Measurements from ENCODE around the gene UTP25. TPM values are rescaled to one million over a fixed set of nuclear protein-coding genes. Genes with fewer than 3 reads are reported as not detected.

The UTP25 gene
- total RNA-seq, 1 experiment from 2014 or later, result 4.8 TPM

DNA sequence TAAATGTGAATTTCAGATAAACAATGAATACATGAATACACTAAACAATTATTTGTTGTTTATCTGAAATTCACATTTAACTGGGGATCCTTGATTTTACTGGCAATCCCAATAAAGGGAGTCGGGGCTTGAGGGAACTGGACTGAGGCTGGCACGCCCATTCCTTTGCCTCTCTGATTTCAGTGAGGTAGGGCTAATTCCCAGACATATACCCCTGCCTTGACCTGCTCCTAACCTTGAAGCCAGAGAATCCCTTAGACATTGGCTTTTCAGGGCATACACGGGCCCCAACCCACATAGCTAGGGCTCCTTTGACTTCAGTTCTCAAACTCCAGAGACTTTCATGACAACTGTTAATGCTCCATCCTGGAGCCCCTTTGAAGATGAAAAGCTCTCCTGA is 10.8 kb upstream of the UTP25 start:
- Mint-ChIP-seq H3K27ac (no peak overlapping the region), H3K27me3 (ENCODE audit: low read depth) (peaks cover 25% of the 10 kb centered on the region), H3K36me3 (no peaks in the 10 kb centered on the region), H3K9me3 (no peaks in the 10 kb centered on the region), H3K4me1 (no peaks in the 10 kb centered on the region; the same call in 1 of the 2 replicates), H3K4me3 (no peak overlapping the region)
- DNase-seq (ENCODE audit: low spot score) (no peak), ATAC-seq (no peak)
- CTCF ChIA-PET, result interaction anchor here (2.4 to 3.2 kb wide), 2 partner anchors 11 kb away, joined by 7 to 13 read pairs; partner anchors contain the start of genes IRF6 and UTP25
- TF ChIP-seq IRF2 (CRISPR knock-in tag; IDR thresholded peaks at IDR 0.05; ENCODE audit: borderline replicate concordance, low read depth) (no peak), ELF4 (CRISPR knock-in tag; IDR thresholded peaks at IDR 0.05; ENCODE audit: low read depth) (no peak), GTF2I (CRISPR knock-in tag; conservative IDR thresholded peaks at IDR 0.05) (no peak)
- TF ChIP-seq, protein P1, sequence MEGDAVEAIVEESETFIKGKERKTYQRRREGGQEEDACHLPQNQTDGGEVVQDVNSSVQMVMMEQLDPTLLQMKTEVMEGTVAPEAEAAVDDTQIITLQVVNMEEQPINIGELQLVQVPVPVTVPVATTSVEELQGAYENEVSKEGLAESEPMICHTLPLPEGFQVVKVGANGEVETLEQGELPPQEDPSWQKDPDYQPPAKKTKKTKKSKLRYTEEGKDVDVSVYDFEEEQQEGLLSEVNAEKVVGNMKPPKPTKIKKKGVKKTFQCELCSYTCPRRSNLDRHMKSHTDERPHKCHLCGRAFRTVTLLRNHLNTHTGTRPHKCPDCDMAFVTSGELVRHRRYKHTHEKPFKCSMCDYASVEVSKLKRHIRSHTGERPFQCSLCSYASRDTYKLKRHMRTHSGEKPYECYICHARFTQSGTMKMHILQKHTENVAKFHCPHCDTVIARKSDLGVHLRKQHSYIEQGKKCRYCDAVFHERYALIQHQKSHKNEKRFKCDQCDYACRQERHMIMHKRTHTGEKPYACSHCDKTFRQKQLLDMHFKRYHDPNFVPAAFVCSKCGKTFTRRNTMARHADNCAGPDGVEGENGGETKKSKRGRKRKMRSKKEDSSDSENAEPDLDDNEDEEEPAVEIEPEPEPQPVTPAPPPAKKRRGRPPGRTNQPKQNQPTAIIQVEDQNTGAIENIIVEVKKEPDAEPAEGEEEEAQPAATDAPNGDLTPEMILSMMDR (IDR thresholded peaks at IDR 0.05), result no peak
- TF ChIP-seq, protein P2, sequence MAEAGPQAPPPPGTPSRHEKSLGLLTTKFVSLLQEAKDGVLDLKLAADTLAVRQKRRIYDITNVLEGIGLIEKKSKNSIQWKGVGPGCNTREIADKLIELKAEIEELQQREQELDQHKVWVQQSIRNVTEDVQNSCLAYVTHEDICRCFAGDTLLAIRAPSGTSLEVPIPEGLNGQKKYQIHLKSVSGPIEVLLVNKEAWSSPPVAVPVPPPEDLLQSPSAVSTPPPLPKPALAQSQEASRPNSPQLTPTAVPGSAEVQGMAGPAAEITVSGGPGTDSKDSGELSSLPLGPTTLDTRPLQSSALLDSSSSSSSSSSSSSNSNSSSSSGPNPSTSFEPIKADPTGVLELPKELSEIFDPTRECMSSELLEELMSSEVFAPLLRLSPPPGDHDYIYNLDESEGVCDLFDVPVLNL (CRISPR knock-in tag; IDR thresholded peaks at IDR 0.05; ENCODE audit: borderline replicate concordance, low read depth), result no peak
- TF ChIP-seq, protein P3, sequence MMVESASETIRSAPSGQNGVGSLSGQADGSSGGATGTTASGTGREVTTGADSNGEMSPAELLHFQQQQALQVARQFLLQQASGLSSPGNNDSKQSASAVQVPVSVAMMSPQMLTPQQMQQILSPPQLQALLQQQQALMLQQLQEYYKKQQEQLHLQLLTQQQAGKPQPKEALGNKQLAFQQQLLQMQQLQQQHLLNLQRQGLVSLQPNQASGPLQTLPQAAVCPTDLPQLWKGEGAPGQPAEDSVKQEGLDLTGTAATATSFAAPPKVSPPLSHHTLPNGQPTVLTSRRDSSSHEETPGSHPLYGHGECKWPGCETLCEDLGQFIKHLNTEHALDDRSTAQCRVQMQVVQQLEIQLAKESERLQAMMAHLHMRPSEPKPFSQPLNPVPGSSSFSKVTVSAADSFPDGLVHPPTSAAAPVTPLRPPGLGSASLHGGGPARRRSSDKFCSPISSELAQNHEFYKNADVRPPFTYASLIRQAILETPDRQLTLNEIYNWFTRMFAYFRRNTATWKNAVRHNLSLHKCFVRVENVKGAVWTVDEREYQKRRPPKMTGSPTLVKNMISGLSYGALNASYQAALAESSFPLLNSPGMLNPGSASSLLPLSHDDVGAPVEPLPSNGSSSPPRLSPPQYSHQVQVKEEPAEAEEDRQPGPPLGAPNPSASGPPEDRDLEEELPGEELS (CRISPR knock-in tag; IDR thresholded peaks at IDR 0.05), result no peak
- POLR2A ChIA-PET, result interaction anchor here (2.6 kb wide), 1 partner anchor 11 kb away, joined by 8 read pairs; the partner anchor contains the start of gene IRF6

DNA sequence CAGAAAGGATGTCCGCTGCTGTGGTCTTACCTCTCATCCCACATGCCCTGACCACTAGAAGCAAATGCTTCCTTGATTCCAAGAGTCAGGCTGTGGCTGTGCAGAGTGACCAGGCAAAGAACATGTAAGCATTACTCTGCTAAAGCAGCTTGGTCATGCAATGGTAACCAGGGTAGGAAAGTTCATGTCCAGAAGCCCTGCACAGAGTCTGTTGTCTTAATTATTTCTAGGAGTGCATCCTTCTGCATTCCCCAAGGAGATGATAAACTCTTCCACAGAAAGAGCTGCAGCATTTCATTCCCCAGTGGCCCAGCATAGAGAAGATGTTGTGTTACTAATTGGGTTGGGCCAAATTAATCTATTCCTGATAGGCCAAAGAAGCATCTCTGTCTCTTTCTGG is 10.1 kb upstream of the UTP25 start:
- POLR2A ChIA-PET, result no interaction called here
- TF ChIP-seq, protein P4, sequence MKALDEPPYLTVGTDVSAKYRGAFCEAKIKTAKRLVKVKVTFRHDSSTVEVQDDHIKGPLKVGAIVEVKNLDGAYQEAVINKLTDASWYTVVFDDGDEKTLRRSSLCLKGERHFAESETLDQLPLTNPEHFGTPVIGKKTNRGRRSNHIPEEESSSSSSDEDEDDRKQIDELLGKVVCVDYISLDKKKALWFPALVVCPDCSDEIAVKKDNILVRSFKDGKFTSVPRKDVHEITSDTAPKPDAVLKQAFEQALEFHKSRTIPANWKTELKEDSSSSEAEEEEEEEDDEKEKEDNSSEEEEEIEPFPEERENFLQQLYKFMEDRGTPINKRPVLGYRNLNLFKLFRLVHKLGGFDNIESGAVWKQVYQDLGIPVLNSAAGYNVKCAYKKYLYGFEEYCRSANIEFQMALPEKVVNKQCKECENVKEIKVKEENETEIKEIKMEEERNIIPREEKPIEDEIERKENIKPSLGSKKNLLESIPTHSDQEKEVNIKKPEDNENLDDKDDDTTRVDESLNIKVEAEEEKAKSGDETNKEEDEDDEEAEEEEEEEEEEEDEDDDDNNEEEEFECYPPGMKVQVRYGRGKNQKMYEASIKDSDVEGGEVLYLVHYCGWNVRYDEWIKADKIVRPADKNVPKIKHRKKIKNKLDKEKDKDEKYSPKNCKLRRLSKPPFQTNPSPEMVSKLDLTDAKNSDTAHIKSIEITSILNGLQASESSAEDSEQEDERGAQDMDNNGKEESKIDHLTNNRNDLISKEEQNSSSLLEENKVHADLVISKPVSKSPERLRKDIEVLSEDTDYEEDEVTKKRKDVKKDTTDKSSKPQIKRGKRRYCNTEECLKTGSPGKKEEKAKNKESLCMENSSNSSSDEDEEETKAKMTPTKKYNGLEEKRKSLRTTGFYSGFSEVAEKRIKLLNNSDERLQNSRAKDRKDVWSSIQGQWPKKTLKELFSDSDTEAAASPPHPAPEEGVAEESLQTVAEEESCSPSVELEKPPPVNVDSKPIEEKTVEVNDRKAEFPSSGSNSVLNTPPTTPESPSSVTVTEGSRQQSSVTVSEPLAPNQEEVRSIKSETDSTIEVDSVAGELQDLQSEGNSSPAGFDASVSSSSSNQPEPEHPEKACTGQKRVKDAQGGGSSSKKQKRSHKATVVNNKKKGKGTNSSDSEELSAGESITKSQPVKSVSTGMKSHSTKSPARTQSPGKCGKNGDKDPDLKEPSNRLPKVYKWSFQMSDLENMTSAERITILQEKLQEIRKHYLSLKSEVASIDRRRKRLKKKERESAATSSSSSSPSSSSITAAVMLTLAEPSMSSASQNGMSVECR (CRISPR knock-in tag; IDR thresholded peaks at IDR 0.05; ENCODE audit: borderline replicate concordance), result no peak
- no peak for TF ChIP-seq ZNF416 (CRISPR knock-in tag; IDR thresholded peaks at IDR 0.05)
- TF ChIP-seq ZNF219 (CRISPR knock-in tag; IDR thresholded peaks at IDR 0.05; ENCODE audit: borderline replicate concordance), result no peak
- TF ChIP-seq, protein P5, sequence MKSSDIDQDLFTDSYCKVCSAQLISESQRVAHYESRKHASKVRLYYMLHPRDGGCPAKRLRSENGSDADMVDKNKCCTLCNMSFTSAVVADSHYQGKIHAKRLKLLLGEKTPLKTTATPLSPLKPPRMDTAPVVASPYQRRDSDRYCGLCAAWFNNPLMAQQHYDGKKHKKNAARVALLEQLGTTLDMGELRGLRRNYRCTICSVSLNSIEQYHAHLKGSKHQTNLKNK (CRISPR knock-in tag; IDR thresholded peaks at IDR 0.05), result no peak
- TF ChIP-seq GABPB1 (CRISPR knock-in tag; IDR thresholded peaks at IDR 0.05), result no peak
- TF ChIP-seq CREB1 (CRISPR knock-in tag; IDR thresholded peaks at IDR 0.05), result no peak
- TF ChIP-seq, protein P6, sequence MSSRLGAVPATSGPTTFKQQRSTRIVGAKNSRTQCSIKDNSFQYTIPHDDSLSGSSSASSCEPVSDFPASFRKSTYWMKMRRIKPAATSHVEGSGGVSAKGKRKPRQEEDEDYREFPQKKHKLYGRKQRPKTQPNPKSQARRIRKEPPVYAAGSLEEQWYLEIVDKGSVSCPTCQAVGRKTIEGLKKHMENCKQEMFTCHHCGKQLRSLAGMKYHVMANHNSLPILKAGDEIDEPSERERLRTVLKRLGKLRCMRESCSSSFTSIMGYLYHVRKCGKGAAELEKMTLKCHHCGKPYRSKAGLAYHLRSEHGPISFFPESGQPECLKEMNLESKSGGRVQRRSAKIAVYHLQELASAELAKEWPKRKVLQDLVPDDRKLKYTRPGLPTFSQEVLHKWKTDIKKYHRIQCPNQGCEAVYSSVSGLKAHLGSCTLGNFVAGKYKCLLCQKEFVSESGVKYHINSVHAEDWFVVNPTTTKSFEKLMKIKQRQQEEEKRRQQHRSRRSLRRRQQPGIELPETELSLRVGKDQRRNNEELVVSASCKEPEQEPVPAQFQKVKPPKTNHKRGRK (CRISPR knock-in tag; IDR thresholded peaks at IDR 0.05; ENCODE audit: borderline replicate concordance), result no peak
- TF ChIP-seq TEAD1 (CRISPR knock-in tag; IDR thresholded peaks at IDR 0.05), result no peak
- TF ChIP-seq, protein P7, sequence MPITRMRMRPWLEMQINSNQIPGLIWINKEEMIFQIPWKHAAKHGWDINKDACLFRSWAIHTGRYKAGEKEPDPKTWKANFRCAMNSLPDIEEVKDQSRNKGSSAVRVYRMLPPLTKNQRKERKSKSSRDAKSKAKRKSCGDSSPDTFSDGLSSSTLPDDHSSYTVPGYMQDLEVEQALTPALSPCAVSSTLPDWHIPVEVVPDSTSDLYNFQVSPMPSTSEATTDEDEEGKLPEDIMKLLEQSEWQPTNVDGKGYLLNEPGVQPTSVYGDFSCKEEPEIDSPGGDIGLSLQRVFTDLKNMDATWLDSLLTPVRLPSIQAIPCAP (CRISPR knock-in tag; IDR thresholded peaks at IDR 0.05), result no peak
- no peak for TF ChIP-seq KAT7 (CRISPR knock-in tag; IDR thresholded peaks at IDR 0.05; ENCODE audit: borderline replicate concordance)
- no peak for TF ChIP-seq EMX1 (CRISPR knock-in tag; IDR thresholded peaks at IDR 0.05)
- TF ChIP-seq, protein P8, sequence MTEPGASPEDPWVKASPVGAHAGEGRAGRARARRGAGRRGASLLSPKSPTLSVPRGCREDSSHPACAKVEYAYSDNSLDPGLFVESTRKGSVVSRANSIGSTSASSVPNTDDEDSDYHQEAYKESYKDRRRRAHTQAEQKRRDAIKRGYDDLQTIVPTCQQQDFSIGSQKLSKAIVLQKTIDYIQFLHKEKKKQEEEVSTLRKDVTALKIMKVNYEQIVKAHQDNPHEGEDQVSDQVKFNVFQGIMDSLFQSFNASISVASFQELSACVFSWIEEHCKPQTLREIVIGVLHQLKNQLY (CRISPR knock-in tag; IDR thresholded peaks at IDR 0.05), result no peak

More for the DNA sequence above, 10.1 kb upstream of the UTP25 start:
- DNase-seq (ENCODE audit: low spot score) (no peak), ATAC-seq (no peak)
- no peaks in the 10 kb centered on the region; the same call in 1 of the 2 replicates for H3K4me1 Mint-ChIP-seq
- H3K9me3 Mint-ChIP-seq, result no peaks in the 10 kb centered on the region
- CTCF ChIA-PET, result interaction anchor here (0.6 to 0.9 kb wide), 2 partner anchors 10 to 11 kb away, joined by 3 to 4 read pairs; partner anchors contain the start of gene UTP25
- no peak overlapping the region for H3K4me3 Mint-ChIP-seq
- peaks cover 25% of the 10 kb centered on the region for H3K27me3 Mint-ChIP-seq (ENCODE audit: low read depth)
- H3K27ac Mint-ChIP-seq, result no peak overlapping the region
- no peaks in the 10 kb centered on the region for H3K36me3 Mint-ChIP-seq
